Mesenchymal stem cell (in vitro differentiated cells and primary cell): ENCODE measurements around the gene LRP8.
A peak's percentile ranks its signal among the peaks of the same experiment; 100 is the strongest.

Experiments
- DNase-seq: peaks from one replicate; pipeline ENCODE4 v3.0.0-alpha.2; 2013
- H2AFZ ChIP-seq: one replicate; pipeline ENCODE4 v1.6.1; 2013; ENCODE audit warnings: low read depth, mild to moderate bottlenecking, control low read depth, inconsistent platforms, low read length, moderate library complexity
- H2AK5ac ChIP-seq: 2 replicates; pipeline ENCODE4 v1.6.1; 2013; ENCODE audit warnings: low read length, moderate library complexity, mild to moderate bottlenecking, inconsistent platforms; ENCODE audit not compliant: severe bottlenecking
- H2BK120ac ChIP-seq: one replicate; pipeline ENCODE4 v1.6.1; 2013; ENCODE audit warnings: low read depth, mild to moderate bottlenecking, inconsistent platforms, low read length, moderate library complexity
- H2BK12ac ChIP-seq, 2 experiments: one replicate each; pipeline ENCODE4 v1.6.1; 2013; ENCODE audit warnings: inconsistent platforms in 2 of 2, low read length in 2 of 2, mild to moderate bottlenecking in 2 of 2, moderate library complexity in 2 of 2, control low read depth in 1 of 2
- H2BK15ac ChIP-seq: one replicate; pipeline ENCODE4 v1.6.1; 2013; ENCODE audit warnings: mild to moderate bottlenecking, low read depth, inconsistent platforms; ENCODE audit not compliant: poor library complexity, severe bottlenecking
- H2BK5ac ChIP-seq: 2 replicates; pipeline ENCODE4 v1.6.1; 2013; ENCODE audit warnings: low read depth, mild to moderate bottlenecking, low read length, control low read depth, inconsistent platforms; ENCODE audit not compliant: poor library complexity, severe bottlenecking
- H3K14ac ChIP-seq, 2 experiments: one replicate each; pipeline ENCODE4 v1.6.1; 2013; ENCODE audit warnings: inconsistent platforms in 2 of 2, low read length in 2 of 2, control low read depth in 1 of 2, mild to moderate bottlenecking in 1 of 2, moderate library complexity in 1 of 2
- H3K18ac ChIP-seq, 2 experiments: one replicate each; pipeline ENCODE4 v1.6.1; 2013; ENCODE audit warnings: inconsistent platforms in 2 of 2, low read length in 2 of 2, control low read depth in 1 of 2, low read depth in 1 of 2, mild to moderate bottlenecking in 1 of 2
- H3K23ac ChIP-seq, 2 experiments: one replicate each; pipeline ENCODE4 v1.6.1; 2013; ENCODE audit warnings: inconsistent platforms in 2 of 2, low read length in 2 of 2, mild to moderate bottlenecking in 2 of 2, moderate library complexity in 2 of 2, control low read depth in 1 of 2
- H3K27ac ChIP-seq: 2 replicates; pipeline ENCODE4 v1.5.1; 2013; ENCODE audit warnings: mild to moderate bottlenecking, moderate library complexity, low read length, control low read depth, inconsistent platforms; ENCODE audit not compliant: poor library complexity, severe bottlenecking
- H3K27me3 ChIP-seq, 2 experiments: 2 replicates each; pipeline versions ENCODE4 v1.6.1 to v1.7.0; 2013; ENCODE audit warnings: low read length in 2 of 2, mild to moderate bottlenecking in 2 of 2, moderate library complexity in 2 of 2, control low read depth in 1 of 2, inconsistent platforms in 1 of 2; ENCODE audit not compliant: control insufficient read depth in 1 of 2, insufficient read depth in 1 of 2
- H3K36me3 ChIP-seq, 2 experiments: 2 replicates each; pipeline versions ENCODE4 v1.6.1 to v1.7.0; 2013; ENCODE audit warnings: low read length in 2 of 2, control low read depth in 1 of 2, inconsistent platforms in 1 of 2, low read depth in 1 of 2, mild to moderate bottlenecking in 1 of 2; ENCODE audit not compliant: insufficient read depth in 2 of 2, control insufficient read depth in 1 of 2
- H3K4ac ChIP-seq, 2 experiments: one replicate each; pipeline ENCODE4 v1.6.1; 2013; ENCODE audit warnings: inconsistent platforms in 2 of 2, low read length in 2 of 2, mild to moderate bottlenecking in 2 of 2, moderate library complexity in 2 of 2, control low read depth in 1 of 2, low read depth in 1 of 2
- H3K4me1 ChIP-seq: 2 replicates; pipeline ENCODE4 v1.6.1; 2013; ENCODE audit warnings: low read depth, low read length, control low read depth; ENCODE audit not compliant: control insufficient read depth, insufficient read depth
- H3K4me2 ChIP-seq: 2 replicates; pipeline ENCODE4 v1.6.1; 2013; ENCODE audit warnings: low read length, mild to moderate bottlenecking, inconsistent platforms; ENCODE audit not compliant: poor library complexity, severe bottlenecking
- H3K4me3 ChIP-seq, 2 experiments: 2 replicates each; pipeline versions ENCODE4 v1.5.1 to v1.7.0; 2013; ENCODE audit warnings: low read length in 2 of 2, mild to moderate bottlenecking in 2 of 2, control low read depth in 1 of 2, low read depth in 1 of 2; ENCODE audit not compliant: insufficient read depth in 1 of 2
- H3K79me1 ChIP-seq: replicated peaks from 2 replicates; pipeline ENCODE4 v1.6.1; 2013; ENCODE audit warnings: mild to moderate bottlenecking, control low read depth, low read length, inconsistent platforms; ENCODE audit not compliant: poor library complexity, severe bottlenecking
- H3K9ac ChIP-seq: 2 replicates; pipeline ENCODE4 v1.7.0; 2013; ENCODE audit warnings: mild to moderate bottlenecking, low read length, moderate library complexity
- H3K9me3 ChIP-seq: 2 replicates; pipeline ENCODE4 v1.7.0; 2013; ENCODE audit warnings: mild to moderate bottlenecking, low read length; ENCODE audit not compliant: control insufficient read depth
- H4K8ac ChIP-seq: one replicate; pipeline ENCODE4 v1.6.1; 2013; ENCODE audit warnings: inconsistent platforms, mild to moderate bottlenecking, low read length, moderate library complexity
- H4K91ac ChIP-seq: one replicate; pipeline ENCODE4 v1.6.1; 2013; ENCODE audit warnings: mild to moderate bottlenecking, low read length, inconsistent platforms
- WGBS: methylation state at CpG from one replicate; pipeline ENCODE4 v1.1.7; 2013; ENCODE audit warnings: mixed read lengths; 5-methylcytosine and 5-hydroxymethylcytosine counted together

Gene LRP8

DNA sequence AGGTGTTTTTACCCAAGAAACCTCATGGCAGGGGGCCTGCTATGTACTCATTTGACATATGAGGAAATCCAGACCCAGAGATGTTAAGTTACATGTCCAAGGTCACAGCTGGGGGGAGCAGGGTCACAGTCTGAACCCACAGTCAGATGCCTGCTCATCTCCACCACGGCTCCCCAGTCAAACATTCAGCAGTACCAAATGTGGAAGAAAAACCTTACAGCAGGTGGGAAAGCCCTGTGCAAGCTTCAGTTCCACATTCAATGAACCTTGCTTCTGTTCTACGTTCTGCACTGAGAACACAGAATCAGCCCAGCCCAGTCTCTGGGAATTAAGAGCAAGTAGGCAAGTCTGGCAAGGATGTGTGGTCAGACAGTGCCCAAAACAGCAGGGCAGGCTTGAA, 35.2 kb downstream of the LRP8 start:
- H3K4me3 ChIP-seq, result no peak overlapping the region
- no peak overlapping the region for H4K91ac ChIP-seq
- H3K4me2 ChIP-seq, result no peak overlapping the region
- no peak overlapping the region for H2AK5ac ChIP-seq
- no peaks in the 10 kb centered on the region for H3K9me3 ChIP-seq
- H3K4ac ChIP-seq, result no peak overlapping the region
- no peak overlapping the region for H3K27ac ChIP-seq
- no peak for DNase-seq
- H3K36me3 ChIP-seq, result peaks cover 4 to 10% of the 10 kb centered on the region in 2 experiments
- no peak overlapping the region for H4K8ac ChIP-seq
- H3K4me1 ChIP-seq, result peaks cover 10% of the 10 kb centered on the region
- no peaks in the 10 kb centered on the region for H3K27me3 ChIP-seq
- peak overlapping the region in 1 of 2 experiments; percentile 29 for H2BK12ac ChIP-seq
- 70% methylated on average over 2 of the region's 2 CpGs for WGBS
- H3K9ac ChIP-seq, result no peak overlapping the region
- no peak overlapping the region for H2AFZ ChIP-seq
- H3K79me1 ChIP-seq, result peaks cover 9% of the 10 kb centered on the region
- H3K14ac ChIP-seq, result no peak overlapping the region
- H2BK120ac ChIP-seq, result no peak overlapping the region
- no peak overlapping the region for H2BK5ac ChIP-seq
- no peak overlapping the region for H2BK15ac ChIP-seq
- H3K18ac ChIP-seq, result no peak overlapping the region
- H3K23ac ChIP-seq, result no peak overlapping the region

DNA sequence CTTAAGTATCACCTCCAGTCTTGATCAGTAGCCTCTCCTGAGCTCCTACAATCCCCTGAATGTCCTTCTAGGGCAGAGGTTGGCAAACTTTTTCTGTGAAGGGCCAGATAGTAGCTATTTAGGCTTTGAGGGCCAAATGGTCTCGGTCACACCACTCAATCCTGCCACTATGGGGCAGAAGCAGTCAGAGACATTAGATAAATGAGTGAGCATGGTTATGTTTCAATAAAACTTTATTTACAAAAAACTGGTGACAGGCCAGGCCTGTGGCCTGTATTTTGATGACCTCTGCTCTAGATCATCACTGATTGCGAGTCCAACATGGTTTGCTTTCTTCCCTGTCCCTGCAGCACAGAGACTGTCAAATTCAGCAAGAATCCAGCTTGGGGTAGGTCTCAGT, 36.3 kb downstream of the LRP8 start:
- 97% methylated on average over 2 of the region's 2 CpGs for WGBS
- H2BK120ac ChIP-seq, result no peak overlapping the region
- no peak overlapping the region for H3K4me3 ChIP-seq
- H2BK12ac ChIP-seq, result no peak overlapping the region
- no peak overlapping the region for H3K9ac ChIP-seq
- peaks cover 8% of the 10 kb centered on the region for H3K79me1 ChIP-seq
- H2AFZ ChIP-seq, result no peak overlapping the region
- no peak overlapping the region for H2AK5ac ChIP-seq
- H3K4ac ChIP-seq, result no peak overlapping the region
- H2BK5ac ChIP-seq, result no peak overlapping the region
- no peak overlapping the region for H3K14ac ChIP-seq
- H2BK15ac ChIP-seq, result no peak overlapping the region
- H3K27me3 ChIP-seq, result no peaks in the 10 kb centered on the region
- peaks cover 9 to 10% of the 10 kb centered on the region in 2 experiments for H3K36me3 ChIP-seq
- no peak for DNase-seq
- no peak overlapping the region for H3K18ac ChIP-seq
- H4K91ac ChIP-seq, result no peak overlapping the region
- H3K4me1 ChIP-seq, result peaks cover 13% of the 10 kb centered on the region
- no peak overlapping the region for H3K4me2 ChIP-seq
- H3K23ac ChIP-seq, result no peak overlapping the region
- H3K27ac ChIP-seq, result no peak overlapping the region
- peak overlapping the region; percentile 66 for H4K8ac ChIP-seq
- no peaks in the 10 kb centered on the region for H3K9me3 ChIP-seq

- Histone ChIP-seq H3K79me1 (peaks cover 7% of the 10 kb centered on the region), H2BK15ac (no peak overlapping the region), H2AFZ (no peak overlapping the region), H3K36me3 (peaks cover 10 to 19% of the 10 kb centered on the region in 2 experiments), H2BK12ac (no peak overlapping the region), H4K91ac (no peak overlapping the region), H3K4ac (no peak overlapping the region), H3K4me2 (no peak overlapping the region), H3K27me3 (no peaks in the 10 kb centered on the region), H2BK5ac (no peak overlapping the region), H3K4me3 (no peak overlapping the region), H3K9me3 (no peaks in the 10 kb centered on the region), H2AK5ac (no peak overlapping the region), H3K14ac (no peak overlapping the region), H2BK120ac (no peak overlapping the region), H3K27ac (no peak overlapping the region), H3K23ac (no peak overlapping the region), H3K9ac (no peak overlapping the region), H4K8ac (no peak overlapping the region), H3K18ac (no peak overlapping the region), H3K4me1 (peaks cover 5% of the 10 kb centered on the region)
- WGBS, result 97% methylated on average over 7 of the region's 7 CpGs
- DNase-seq, result no peak
These were observed 39.0 kb downstream of the LRP8 start for GRCh38 chr1:53288790-53289429.

DNA sequence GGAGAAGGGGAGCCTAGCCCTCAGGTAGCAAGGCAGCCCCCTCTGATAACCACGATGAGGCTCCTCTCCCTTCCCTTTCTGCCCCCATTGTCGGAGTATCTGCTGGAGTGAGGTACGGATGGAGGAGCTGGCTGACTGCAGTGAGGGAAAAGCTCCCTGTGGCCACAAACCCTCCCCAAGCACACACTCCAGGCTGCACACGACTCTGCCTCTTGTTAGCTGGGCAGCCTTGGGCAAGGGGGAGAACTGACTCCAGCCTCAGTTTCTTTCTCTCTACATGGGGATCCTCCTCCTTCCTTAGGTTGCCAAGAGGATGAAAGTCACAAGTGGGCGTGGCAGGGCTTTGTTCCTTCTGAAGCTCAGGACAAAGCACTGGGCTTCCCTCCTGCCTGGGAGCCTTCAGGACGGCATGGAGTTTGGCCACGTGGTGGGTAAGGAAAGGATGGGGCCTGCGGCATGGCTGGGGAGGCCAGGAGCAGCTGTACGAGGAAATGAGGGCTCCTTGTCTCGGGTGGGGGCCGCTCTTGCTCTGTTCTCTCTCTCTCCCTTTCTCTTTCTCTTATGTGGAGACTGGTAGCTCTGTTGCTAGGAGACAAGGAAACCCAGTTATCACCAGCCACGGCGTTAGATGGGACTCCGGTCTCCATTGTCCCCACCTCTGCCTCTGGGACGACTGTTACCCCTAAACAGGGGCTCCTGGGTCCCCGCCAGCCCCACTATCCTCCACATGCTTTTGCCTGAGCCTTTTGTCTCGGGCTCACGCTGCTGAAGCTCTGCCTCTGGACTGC, 39.7 kb downstream of the LRP8 start:
- no peak overlapping the region for H2BK12ac ChIP-seq
- H3K27ac ChIP-seq, result no peak overlapping the region
- no peak overlapping the region for H3K18ac ChIP-seq
- H2AK5ac ChIP-seq, result no peak overlapping the region
- no peak overlapping the region for H4K91ac ChIP-seq
- H4K8ac ChIP-seq, result no peak overlapping the region
- H3K4me3 ChIP-seq, result no peak overlapping the region
- no peak overlapping the region for H2BK120ac ChIP-seq
- no peak overlapping the region for H3K14ac ChIP-seq
- H2BK5ac ChIP-seq, result no peak overlapping the region
- 93% methylated on average over 15 of the region's 18 CpGs for WGBS
- H3K4me1 ChIP-seq, result peaks cover 5% of the 10 kb centered on the region
- H3K9me3 ChIP-seq, result no peaks in the 10 kb centered on the region
- no peak overlapping the region for H3K4ac ChIP-seq
- peaks cover 2% of the 10 kb centered on the region for H3K79me1 ChIP-seq
- H3K27me3 ChIP-seq, result no peaks in the 10 kb centered on the region
- no peak overlapping the region for H3K9ac ChIP-seq
- no peak overlapping the region for H3K4me2 ChIP-seq
- no peak overlapping the region for H3K23ac ChIP-seq
- DNase-seq, result no peak
- peaks cover 10 to 19% of the 10 kb centered on the region in 2 experiments for H3K36me3 ChIP-seq
- H2BK15ac ChIP-seq, result no peak overlapping the region
- H2AFZ ChIP-seq, result no peak overlapping the region
